Thyroid gland (tissue), 4 donors: ENCODE measurements around the gene AARS2.
A peak's percentile ranks its signal among the peaks of the same experiment; 100 is the strongest.

Source experiments
- CTCF ChIP-seq, 6 experiments: fragments of 200-600 bp in 3 of 6; fragments of 450-650 bp in 3 of 6; sonication (generic) in 3 of 6; IDR thresholded peaks; one replicate each; pipeline ENCODE4 v1.5.1; 2016 to 2019; ENCODE audit warnings: antibody characterized with exemption in 6 of 6, mild to moderate bottlenecking in 2 of 6, inconsistent platforms in 1 of 6, moderate library complexity in 1 of 6
- POLR2A ChIP-seq, 2 donors: fragments of 450-650 bp; IDR thresholded peaks; one replicate each; pipeline ENCODE4 v1.6.1; 2017; ENCODE audit warnings: antibody characterized with exemption in 2 of 2, mild to moderate bottlenecking in 2 of 2, moderate library complexity in 1 of 2

GRCh38 chr6:44304282-44305199 is 8.6 kb downstream of the AARS2 start:
- TF ChIP-seq CTCF (IDR thresholded peaks at IDR 0.05) (peak; percentile 30 to 67 (median 46)), POLR2A (IDR thresholded peaks at IDR 0.05) (no peak)
